Stomach (tissue), 9 donors: ENCODE results near the gene SELENOF. TPM values are rescaled to one million over a fixed set of nuclear protein-coding genes. Genes with fewer than 3 reads are reported as not detected.
A peak's percentile ranks its signal among the peaks of the same experiment; 100 is the strongest.

Experiments
- DNase-seq, 2 donors: peaks; one replicate each; pipeline versions ENCODE4 v3.0.0 to v3.0.0-alpha.2; 2013 to 2019
- H3K27ac ChIP-seq, 5 donors: fragments of 200-600 bp in 4 of 5; sonication (generic) in 4 of 5; one replicate each; pipeline ENCODE4 v1.5.1; 2013 to 2019; ENCODE audit warnings: mild to moderate bottlenecking in 1 of 5, moderate library complexity in 1 of 5
- H3K27me3 ChIP-seq, 3 donors: fragments of 200-600 bp; sonication (generic); one replicate each; pipeline ENCODE4 v1.5.1; 2017 to 2019; ENCODE audit warnings: mixed run types in 1 of 3
- H3K36me3 ChIP-seq, 4 donors: fragments of 200-600 bp; sonication (generic); 1 replicate in 3 of 4; 2 replicates in 1 of 4; pipeline ENCODE4 v1.5.1; 2016 to 2019
- H3K4me1 ChIP-seq, 4 donors: fragments of 200-600 bp; sonication (generic); one replicate each; pipeline ENCODE4 v1.5.1; 2016 to 2019
- H3K4me3 ChIP-seq, 4 donors: fragments of 200-600 bp; sonication (generic) in 3 of 4; one replicate each; pipeline ENCODE4 v1.5.1; 2016 to 2019; ENCODE audit warnings: mild to moderate bottlenecking in 1 of 4
- H3K9me3 ChIP-seq, 4 donors: fragments of 200-600 bp; sonication (generic); one replicate each; pipeline ENCODE4 v1.5.1; 2016 to 2019
- CTCF ChIP-seq, 7 experiments: fragments of 450-650 bp in 4 of 7; fragments of 200-600 bp in 3 of 7; sonication (generic) in 3 of 7; IDR thresholded peaks; one replicate each; pipeline ENCODE4 v1.5.1; 2016 to 2019; ENCODE audit warnings: antibody characterized with exemption in 7 of 7, control low read depth in 2 of 7, mild to moderate bottlenecking in 1 of 7
- EP300 ChIP-seq: sonication (generic); formaldehyde crosslinking; IDR thresholded peaks from one replicate; pipeline ENCODE4 v1.6.1; 2017; ENCODE audit warnings: antibody characterized with exemption
- POLR2A ChIP-seq, 4 donors: fragments of 450-650 bp; IDR thresholded peaks; one replicate each; pipeline ENCODE4 v1.6.1; 2016; ENCODE audit warnings: antibody characterized with exemption in 4 of 4, control low read depth in 2 of 4, mild to moderate bottlenecking in 1 of 4, moderate library complexity in 1 of 4
- POLR2AphosphoS5 ChIP-seq, 3 donors: sonication (generic); formaldehyde crosslinking; IDR thresholded peaks; one replicate each; pipeline ENCODE4 v1.6.1; 2016; ENCODE audit warnings: antibody characterized with exemption in 3 of 3
- WGBS, 5 donors: extraction: QIAGEN DNeasy Blood & Tissue Kit in 3 of 5; methylation state at CpG; one replicate each; pipeline versions ENCODE4 v1.1.5 to v1.1.7; 2013 to 2018; 5-methylcytosine and 5-hydroxymethylcytosine counted together
- intact Hi-C: fragments of 100-400 bp; cut with DNase I; formaldehyde crosslinking; loops from one replicate; pipeline ENCODE4 v1.15.1; 2023; ENCODE audit warnings: low total_unique reads
- polyA plus RNA-seq, 3 donors: library from polyadenylated mRNA; stranded (reverse); fragments of 200-250 nt; gene quantifications; one replicate each; pipeline ENCODE4 v1.2.3, GENCODE V29; 2013
- total RNA-seq, 5 donors: library from RNA; depleted of rRNA; stranded (reverse); fragments of >200 nt; gene quantifications; one replicate each; pipeline versions ENCODE4 v1.1.0 to v1.2.3, GENCODE V29; 2014 to 2016
- donor health status: healthy with polysubstance abuse.
- donor health status: Bipolar disorder and iron deficiency.
- donor health status: healthy.

SELENOF gene
- total and polyA plus RNA-seq, 8 donors: 24.9 to 247 (median 82.9) TPM

- Histone ChIP-seq H3K27ac (no peak overlapping the region), H3K4me1 (peaks cover 0 to 6% (median 0%) of the 10 kb centered on the region in 4 donors), H3K27me3 (no peaks in the 10 kb centered on the region), H3K4me3 (no peak overlapping the region), H3K36me3 (no peaks in the 10 kb centered on the region), H3K9me3 (no peaks in the 10 kb centered on the region)
- TF ChIP-seq EP300 (no peak), POLR2A (IDR thresholded peaks at IDR 0.05) (no peak), CTCF (IDR thresholded peaks at IDR 0.05) (no peak), POLR2AphosphoS5 (IDR thresholded peaks at IDR 0.05) (no peak)
- WGBS, 5 donors: 78 to 91% (median 90%) methylated on average over 3 of the region's 3 CpGs
- DNase-seq: no peak
- intact Hi-C loops: no loop called here
Observed at GRCh38 chr1:86955678-86956077, 41.8 kb upstream of the SELENOF start.

GRCh38 chr1:86953167-86953566, 39.2 kb upstream of the SELENOF start:
- no peak for TF ChIP-seq CTCF (IDR thresholded peaks at IDR 0.05)
- intact Hi-C loops: no loop called here

GRCh38 chr1:86951430-86951829, 37.5 kb upstream of the SELENOF start:
- Histone ChIP-seq H3K9me3 (no peaks in the 10 kb centered on the region), H3K36me3 (no peaks in the 10 kb centered on the region), H3K27me3 (no peaks in the 10 kb centered on the region), H3K4me3 (no peak overlapping the region), H3K27ac (no peak overlapping the region), H3K4me1 (peaks cover 0 to 23% (median 0%) of the 10 kb centered on the region in 4 donors)
- DNase-seq: no peak
- TF ChIP-seq POLR2A (IDR thresholded peaks at IDR 0.05) (no peak), CTCF (IDR thresholded peaks at IDR 0.05) (no peak), EP300 (no peak), POLR2AphosphoS5 (IDR thresholded peaks at IDR 0.05) (no peak)
- WGBS, 5 donors: 44 to 72% (median 64%) methylated on average over 1 of the region's 1 CpG
- intact Hi-C loops: no loop called here

More at GRCh38 chr1:86953167-86953566, 39.2 kb upstream of the SELENOF start:
- Histone ChIP-seq H3K36me3 (no peaks in the 10 kb centered on the region), H3K4me3 (no peak overlapping the region), H3K27me3 (no peaks in the 10 kb centered on the region), H3K27ac (no peak overlapping the region), H3K4me1 (peaks cover 0 to 7% (median 0%) of the 10 kb centered on the region in 4 donors), H3K9me3 (no peaks in the 10 kb centered on the region)
- peak in 1 of 2 donors; percentile 23 for DNase-seq
- WGBS, 5 donors: 42 to 53% (median 46%) methylated on average over 3 of the region's 3 CpGs

- no peaks in the 10 kb centered on the region for H3K9me3 ChIP-seq
- intact Hi-C loops: no loop called here
- no peaks in the 10 kb centered on the region for H3K36me3 ChIP-seq
- H3K27ac ChIP-seq: no peak overlapping the region
- DNase-seq: peak in 1 of 2 donors; percentile 25
- H3K4me1 ChIP-seq: peaks cover 0 to 23% (median 0%) of the 10 kb centered on the region in 4 donors
- WGBS, 5 donors: 84 to 90% (median 85%) methylated on average over 5 of the region's 5 CpGs
- H3K4me3 ChIP-seq: no peak overlapping the region
- no peaks in the 10 kb centered on the region for H3K27me3 ChIP-seq
- no peak for TF ChIP-seq EP300
- TF ChIP-seq POLR2AphosphoS5 (IDR thresholded peaks at IDR 0.05): no peak
- no peak for TF ChIP-seq CTCF (IDR thresholded peaks at IDR 0.05)
- no peak for TF ChIP-seq POLR2A (IDR thresholded peaks at IDR 0.05)
Observed at GRCh38 chr1:86950712-86951419, 36.9 kb upstream of the SELENOF start.
